GM18505 (cell line): ENCODE results near the gene DDX5.
"Not testable (repeated sequence)": the region's sequence is repeated elsewhere in the genome, so short reads cannot be mapped to it uniquely, and the experiment has no call there.

ENCODE experiments used
- ATAC-seq: cut with Tn5 transposase; IDR thresholded peaks from one replicate; pipeline ENCODE4 v1.9.1; 2021; ENCODE audit not compliant: unreplicated experiment
- POLR2A ChIP-seq: IDR thresholded peaks from 4 replicates; pipeline ENCODE4 v1.6.1; 2011; ENCODE audit warnings: borderline replicate concordance; ENCODE audit not compliant: insufficient read depth, insufficient read length; ENCODE audit errors: extremely low read depth

DDX5 gene

GRCh38 chr17:64496348-64496785 is 9.7 kb downstream of the DDX5 start:
- no peak for ATAC-seq

GRCh38 chr17:64495300-64495699 is 10.8 kb downstream of the DDX5 start:
- ATAC-seq = not testable (repeated sequence)

More at GRCh38 chr17:64496348-64496785, 9.7 kb downstream of the DDX5 start:
- no peak for TF ChIP-seq POLR2A

GRCh38 chr17:64494121-64494520 is 12.0 kb downstream of the DDX5 start:
- TF ChIP-seq POLR2A = no peak
- no peak for ATAC-seq

- ATAC-seq = no peak
- TF ChIP-seq POLR2A = no peak
Observed at GRCh38 chr17:64492481-64493109, 13.5 kb downstream of the DDX5 start.

- no peak for ATAC-seq
- no peak for TF ChIP-seq POLR2A
Observed at GRCh38 chr17:64491994-64492393, 14.1 kb downstream of the DDX5 start.

GRCh38 chr17:64491034-64491860 is 14.8 kb downstream of the DDX5 start:
- no peak for ATAC-seq
- no peak for TF ChIP-seq POLR2A

GRCh38 chr17:64488301-64488700 is 17.8 kb downstream of the DDX5 start:
- ATAC-seq = no peak
- TF ChIP-seq POLR2A = no peak

GRCh38 chr17:64484380-64484779 is 21.7 kb downstream of the DDX5 start:
- no peak for TF ChIP-seq POLR2A
- no peak for ATAC-seq

- no peak for ATAC-seq
- TF ChIP-seq POLR2A = no peak
Observed at GRCh38 chr17:64480951-64481350, 25.1 kb downstream of the DDX5 start.

- no peak for ATAC-seq
- no peak for TF ChIP-seq POLR2A
Observed at GRCh38 chr17:64477849-64478248, 28.2 kb downstream of the DDX5 start.

GRCh38 chr17:64472564-64472963 is 33.5 kb downstream of the DDX5 start:
- ATAC-seq = no peak
- no peak for TF ChIP-seq POLR2A

GRCh38 chr17:64471440-64471839 is 34.6 kb downstream of the DDX5 start:
- ATAC-seq = no peak

GRCh38 chr17:64470625-64471024 is 35.5 kb downstream of the DDX5 start:
- no peak for ATAC-seq
- no peak for TF ChIP-seq POLR2A

More at GRCh38 chr17:64471440-64471839, 34.6 kb downstream of the DDX5 start:
- TF ChIP-seq POLR2A = no peak

- not testable (repeated sequence) for ATAC-seq
Observed at GRCh38 chr17:64466834-64467233, 39.3 kb downstream of the DDX5 start.

GRCh38 chr17:64466019-64466735 is 39.9 kb downstream of the DDX5 start:
- ATAC-seq = no peak
- TF ChIP-seq POLR2A = no peak
